GM19099 (cell line): ENCODE results near the gene CNIH1.

Source experiments
- POLR2A ChIP-seq: IDR thresholded peaks from 3 replicates; pipeline ENCODE4 v1.6.1; 2011; ENCODE audit warnings: low read depth; ENCODE audit not compliant: insufficient read length; ENCODE audit errors: extremely low read depth

The CNIH1 gene

GRCh38 chr14:54447231-54447692, 6.1 kb upstream of the CNIH1 start:
- no peak for TF ChIP-seq POLR2A

GRCh38 chr14:54446161-54446693, 5.1 kb upstream of the CNIH1 start:
- no peak for TF ChIP-seq POLR2A

- no peak for TF ChIP-seq POLR2A
Observed at GRCh38 chr14:54444681-54445080, 3.5 kb upstream of the CNIH1 start.

- TF ChIP-seq POLR2A: no peak
Observed at GRCh38 chr14:54443981-54444380, 2.8 kb upstream of the CNIH1 start.

- TF ChIP-seq POLR2A: no peak
Observed at GRCh38 chr14:54440476-54440872, 700 bp downstream of the CNIH1 start.

GRCh38 chr14:54440037-54440436, 1.1 kb downstream of the CNIH1 start:
- TF ChIP-seq POLR2A: no peak

GRCh38 chr14:54438703-54439102, 2.5 kb downstream of the CNIH1 start:
- TF ChIP-seq POLR2A: no peak

GRCh38 chr14:54435500-54435981, 5.6 kb downstream of the CNIH1 start:
- no peak for TF ChIP-seq POLR2A

- TF ChIP-seq POLR2A: no peak
Observed at GRCh38 chr14:54428527-54428926, 12.6 kb downstream of the CNIH1 start.

- TF ChIP-seq POLR2A: no peak
Observed at GRCh38 chr14:54427871-54428270, 13.3 kb downstream of the CNIH1 start.

- no peak for TF ChIP-seq POLR2A
Observed at GRCh38 chr14:54425537-54426274, 15.5 kb downstream of the CNIH1 start.

GRCh38 chr14:54425068-54425467, 16.1 kb downstream of the CNIH1 start:
- TF ChIP-seq POLR2A: no peak

GRCh38 chr14:54424479-54424901, 16.7 kb downstream of the CNIH1 start:
- no peak for TF ChIP-seq POLR2A

- no peak for TF ChIP-seq POLR2A
Observed at GRCh38 chr14:54423991-54424390, 17.2 kb downstream of the CNIH1 start.

- no peak for TF ChIP-seq POLR2A
Observed at GRCh38 chr14:54420478-54421142, 20.6 kb downstream of the CNIH1 start.

GRCh38 chr14:54411371-54411770, 29.8 kb downstream of the CNIH1 start:
- TF ChIP-seq POLR2A: no peak
